Fibroblast of the aortic adventitia (primary cell): ENCODE results near the gene FOXJ2. TPM values are rescaled to one million over a fixed set of nuclear protein-coding genes. Genes with fewer than 3 reads are reported as not detected.
"Not testable (repeated sequence)": the region's sequence is repeated elsewhere in the genome, so short reads cannot be mapped to it uniquely, and the experiment has no call there.

Source experiments
- DNase-seq: peaks from one replicate; pipeline ENCODE4 v3.0.0-alpha.2; 2010; ENCODE audit warnings: low read depth
- H3K4me3 ChIP-seq: 2 replicates; pipeline ENCODE4 v1.5.1; 2011; ENCODE audit warnings: low read depth, mild to moderate bottlenecking, control low read depth, low read length, moderate library complexity
- CTCF ChIP-seq: IDR thresholded peaks from 2 replicates; pipeline ENCODE4 v1.5.1; 2011; ENCODE audit warnings: mild to moderate bottlenecking, low read length, control low read depth, inconsistent platforms; ENCODE audit not compliant: insufficient read depth
- total RNA-seq: library from RNA; depleted of rRNA; stranded (reverse); fragments of >200 nt; gene quantifications from 2 replicates; pipeline ENCODE4 v1.2.3, GENCODE V29; 2012; ENCODE audit warnings: low replicate concordance

The FOXJ2 gene
- total RNA-seq, 1 donor, result 13.8 TPM

GRCh38 chr12:8069582-8069981 lies 37.1 kb downstream of the FOXJ2 start:
- DNase-seq, result no peak
- no peak overlapping the region for H3K4me3 ChIP-seq
- TF ChIP-seq CTCF, result no peak

- not testable (repeated sequence) for H3K4me3 ChIP-seq, DNase-seq
Observed at GRCh38 chr12:8071820-8072219, 39.3 kb downstream of the FOXJ2 start.

DNA sequence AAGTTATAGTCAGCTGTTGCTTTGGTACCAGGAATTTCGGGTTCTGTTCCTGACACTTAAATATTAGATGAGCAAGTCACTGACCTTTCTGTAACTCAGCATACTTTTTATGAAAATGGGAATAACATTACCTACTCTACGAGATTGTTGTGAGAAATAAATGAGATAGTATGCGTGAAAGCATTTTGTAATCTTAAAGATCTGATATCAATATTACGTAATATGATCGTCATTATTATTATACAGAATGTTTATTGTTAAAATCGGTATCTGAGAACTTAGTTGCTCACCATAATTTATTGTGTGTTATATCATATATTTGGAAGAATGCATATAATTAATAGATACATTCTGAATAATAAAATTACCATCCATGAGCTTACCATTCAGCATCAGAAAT lies 43.4 kb downstream of the FOXJ2 start:
- no peak overlapping the region for H3K4me3 ChIP-seq
- no peak for TF ChIP-seq CTCF
- DNase-seq, result no peak

DNA sequence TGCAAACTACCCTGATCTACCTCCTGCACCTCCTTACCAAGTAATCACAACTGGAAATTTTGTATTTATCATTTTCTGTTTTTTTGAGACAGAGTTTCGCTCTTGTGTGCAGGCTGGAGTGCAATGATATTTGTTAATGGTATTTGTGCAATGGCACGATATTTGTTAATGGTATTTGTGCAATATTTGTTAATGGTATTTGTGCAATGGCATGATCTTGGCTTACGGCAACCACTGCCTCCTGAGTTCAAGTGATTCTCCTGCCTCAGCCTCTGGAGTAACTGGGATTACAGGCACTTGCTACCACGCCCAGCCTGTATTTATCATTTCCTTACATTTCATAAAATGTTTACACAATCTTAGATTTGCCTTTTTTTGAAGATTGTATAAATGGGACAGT lies 43.9 kb downstream of the FOXJ2 start:
- H3K4me3 ChIP-seq, result no peak overlapping the region
- DNase-seq, result no peak
- TF ChIP-seq CTCF, result no peak

DNA sequence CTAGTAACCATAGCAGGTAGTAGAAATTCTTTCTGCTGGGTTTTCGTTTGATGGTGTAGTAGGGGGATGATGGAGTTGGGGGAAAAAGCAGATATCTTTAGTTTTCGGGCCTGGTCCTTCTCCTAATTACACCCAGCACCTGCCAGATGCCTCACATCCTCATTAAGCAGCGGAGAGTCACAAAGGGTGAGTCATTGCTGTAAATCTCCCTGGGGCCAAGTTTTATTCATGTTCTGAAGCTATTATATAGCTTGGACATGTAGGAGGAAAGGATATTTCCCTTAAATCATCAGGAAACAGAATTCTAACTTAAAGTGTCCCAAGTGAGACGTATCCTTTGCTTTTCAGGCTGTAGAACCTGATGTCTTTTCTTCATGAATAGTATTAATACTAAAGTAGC lies 44.7 kb downstream of the FOXJ2 start:
- peak; percentile 25 for DNase-seq
- no peak overlapping the region for H3K4me3 ChIP-seq
- TF ChIP-seq CTCF, result no peak

DNA sequence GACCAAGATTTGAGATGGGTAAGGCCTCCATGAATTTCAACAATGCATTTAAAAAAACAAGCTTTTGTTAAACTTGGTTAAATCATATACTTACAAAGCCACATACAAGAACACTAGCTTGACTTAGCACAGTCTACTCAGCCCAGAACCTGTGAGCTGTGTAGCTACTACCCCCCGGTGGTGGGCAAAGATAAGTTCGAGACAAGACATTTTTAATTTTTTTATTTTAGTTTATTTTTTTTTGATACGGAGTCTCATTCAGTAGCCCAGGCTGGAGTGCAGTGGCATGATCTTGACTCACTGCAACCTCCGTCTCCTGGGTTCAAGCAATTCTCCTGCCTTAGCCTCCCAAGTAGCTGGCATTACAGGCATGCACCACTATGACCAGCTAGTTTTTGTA lies 45.9 kb downstream of the FOXJ2 start:
- H3K4me3 ChIP-seq, result no peak overlapping the region
- peak; percentile 87 for DNase-seq
- peak; percentile 66 for TF ChIP-seq CTCF

DNA sequence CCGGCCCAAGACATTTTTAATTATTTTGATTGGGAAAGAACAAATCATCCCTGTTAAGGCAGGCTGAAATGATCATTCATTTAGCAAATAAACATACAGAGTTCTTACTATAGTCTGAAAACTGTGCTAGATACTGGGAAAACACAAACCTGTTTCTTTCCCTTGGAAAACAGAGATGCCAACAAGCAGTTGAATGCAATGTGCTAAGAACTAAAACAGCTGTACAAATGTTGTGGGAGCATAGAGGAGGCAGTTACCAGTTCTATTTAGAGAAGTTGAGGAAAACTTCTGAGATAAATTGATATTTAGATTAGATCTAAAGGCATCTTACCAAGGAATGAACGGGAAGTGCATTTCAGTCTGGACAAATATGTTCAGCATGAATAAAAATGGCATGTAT lies 46.4 kb downstream of the FOXJ2 start:
- no peak for TF ChIP-seq CTCF
- no peak for DNase-seq
- no peak overlapping the region for H3K4me3 ChIP-seq
